ENCODE data around the gene DNAJC3. TPM values are rescaled to one million over a fixed set of nuclear protein-coding genes. Genes with fewer than 3 reads are reported as not detected.
"Not testable (repeated sequence)": the region's sequence is repeated elsewhere in the genome, so short reads cannot be mapped to it uniquely, and the experiment has no call there.

DNAJC3 gene
- total RNA-seq, 1 donor from 2014 or later: 29.0 TPM

DNA sequence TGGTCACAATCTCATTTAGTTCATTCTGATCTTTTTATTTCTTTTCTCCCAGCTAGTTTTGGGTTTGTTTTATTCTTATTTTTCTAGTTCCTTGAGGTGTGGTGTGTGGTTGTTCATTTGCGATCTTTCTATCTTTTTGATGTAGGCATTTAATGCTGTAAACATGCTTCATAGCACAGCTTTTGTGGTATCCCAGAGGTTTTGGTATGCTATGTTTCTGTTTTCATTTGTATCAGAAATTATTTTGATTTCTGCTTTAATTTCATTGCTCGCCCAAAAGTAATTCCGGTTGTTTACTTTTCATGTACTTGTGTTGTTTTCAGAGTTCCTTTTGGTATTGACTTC is 12.6 kb downstream of the DNAJC3 start:
- Mint-ChIP-seq H3K9me3 (peaks cover 19% of the 10 kb centered on the region), H3K27me3 (no peaks in the 10 kb centered on the region), H3K4me1 (ENCODE audit: unreplicated experiment) (no peaks in the 10 kb centered on the region), H3K36me3 (peaks cover 13% of the 10 kb centered on the region), H3K4me3 (no peak overlapping the region), H3K27ac (no peak overlapping the region)
- DNase-seq (ENCODE audit: extremely low spot score, unreplicated experiment): no peak
- TF ChIP-seq, protein P1, sequence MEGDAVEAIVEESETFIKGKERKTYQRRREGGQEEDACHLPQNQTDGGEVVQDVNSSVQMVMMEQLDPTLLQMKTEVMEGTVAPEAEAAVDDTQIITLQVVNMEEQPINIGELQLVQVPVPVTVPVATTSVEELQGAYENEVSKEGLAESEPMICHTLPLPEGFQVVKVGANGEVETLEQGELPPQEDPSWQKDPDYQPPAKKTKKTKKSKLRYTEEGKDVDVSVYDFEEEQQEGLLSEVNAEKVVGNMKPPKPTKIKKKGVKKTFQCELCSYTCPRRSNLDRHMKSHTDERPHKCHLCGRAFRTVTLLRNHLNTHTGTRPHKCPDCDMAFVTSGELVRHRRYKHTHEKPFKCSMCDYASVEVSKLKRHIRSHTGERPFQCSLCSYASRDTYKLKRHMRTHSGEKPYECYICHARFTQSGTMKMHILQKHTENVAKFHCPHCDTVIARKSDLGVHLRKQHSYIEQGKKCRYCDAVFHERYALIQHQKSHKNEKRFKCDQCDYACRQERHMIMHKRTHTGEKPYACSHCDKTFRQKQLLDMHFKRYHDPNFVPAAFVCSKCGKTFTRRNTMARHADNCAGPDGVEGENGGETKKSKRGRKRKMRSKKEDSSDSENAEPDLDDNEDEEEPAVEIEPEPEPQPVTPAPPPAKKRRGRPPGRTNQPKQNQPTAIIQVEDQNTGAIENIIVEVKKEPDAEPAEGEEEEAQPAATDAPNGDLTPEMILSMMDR (conservative IDR thresholded peaks at IDR 0.05): no peak

DNA sequence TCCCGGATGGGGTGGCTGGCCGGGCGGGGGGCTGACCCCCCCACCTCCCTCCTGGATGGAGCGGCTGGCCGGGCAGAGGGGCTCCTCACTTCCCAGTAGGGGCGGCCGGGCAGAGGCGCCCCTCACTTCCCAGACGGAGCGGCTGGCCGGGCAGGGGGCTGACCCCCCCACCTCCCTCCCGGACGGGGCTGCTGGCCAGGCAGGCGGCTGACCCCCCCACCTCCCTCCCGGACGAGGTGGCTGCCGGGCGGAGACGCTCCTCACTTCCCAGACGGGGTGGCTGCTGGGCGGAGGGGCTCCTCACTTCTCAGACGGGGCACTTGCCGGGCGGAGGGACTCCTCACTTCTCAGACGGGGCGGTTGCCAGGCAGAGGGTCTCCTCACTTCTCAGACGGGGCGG is 14.0 kb downstream of the DNAJC3 start:
- H3K27me3 Mint-ChIP-seq; DNase-seq (ENCODE audit: extremely low spot score, unreplicated experiment); H3K4me1 Mint-ChIP-seq (ENCODE audit: unreplicated experiment); H3K27ac Mint-ChIP-seq; H3K4me3 Mint-ChIP-seq; H3K36me3 Mint-ChIP-seq: not testable (repeated sequence)
- peaks cover 19% of the 10 kb centered on the region for H3K9me3 Mint-ChIP-seq

DNA sequence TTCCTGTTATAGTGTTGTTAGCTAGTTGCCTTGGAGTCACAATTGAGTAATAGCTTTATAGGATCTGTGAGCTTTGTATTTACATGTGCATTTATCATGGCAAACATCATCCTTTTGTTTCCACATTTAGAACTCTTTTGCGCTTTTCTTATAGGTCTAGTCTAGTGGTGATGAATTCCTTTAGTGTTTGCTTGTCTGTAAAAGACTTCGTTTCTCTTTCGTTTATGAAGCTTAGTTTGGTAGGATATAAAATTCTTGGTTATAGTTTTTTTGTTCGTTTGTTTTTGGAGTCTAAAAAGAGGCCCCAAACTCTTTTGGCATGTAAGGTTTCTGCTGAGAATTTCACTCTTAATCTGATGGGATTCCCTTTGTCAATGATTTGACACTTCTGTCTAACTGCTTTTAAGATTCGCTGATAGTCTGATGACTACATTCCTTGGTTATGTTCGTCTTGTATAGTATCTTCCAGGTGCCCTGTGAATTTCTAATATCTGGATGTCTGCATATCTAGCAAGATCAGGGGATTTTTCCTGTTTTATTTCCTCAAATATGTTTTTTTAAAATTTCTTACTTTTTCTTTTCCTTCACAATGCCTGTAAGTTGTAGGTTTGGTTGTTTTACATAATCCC is 20.2 kb downstream of the DNAJC3 start:
- peaks cover 12% of the 10 kb centered on the region for H3K4me1 Mint-ChIP-seq (ENCODE audit: unreplicated experiment)
- H3K27ac Mint-ChIP-seq: no peak overlapping the region
- H3K36me3 Mint-ChIP-seq: peaks cover 6% of the 10 kb centered on the region
- DNase-seq (ENCODE audit: extremely low spot score, unreplicated experiment): no peak
- H3K4me3 Mint-ChIP-seq: no peak overlapping the region
- H3K9me3 Mint-ChIP-seq: no peaks in the 10 kb centered on the region
- TF ChIP-seq, protein P1 (conservative IDR thresholded peaks at IDR 0.05): no peak
- no peaks in the 10 kb centered on the region for H3K27me3 Mint-ChIP-seq

DNA sequence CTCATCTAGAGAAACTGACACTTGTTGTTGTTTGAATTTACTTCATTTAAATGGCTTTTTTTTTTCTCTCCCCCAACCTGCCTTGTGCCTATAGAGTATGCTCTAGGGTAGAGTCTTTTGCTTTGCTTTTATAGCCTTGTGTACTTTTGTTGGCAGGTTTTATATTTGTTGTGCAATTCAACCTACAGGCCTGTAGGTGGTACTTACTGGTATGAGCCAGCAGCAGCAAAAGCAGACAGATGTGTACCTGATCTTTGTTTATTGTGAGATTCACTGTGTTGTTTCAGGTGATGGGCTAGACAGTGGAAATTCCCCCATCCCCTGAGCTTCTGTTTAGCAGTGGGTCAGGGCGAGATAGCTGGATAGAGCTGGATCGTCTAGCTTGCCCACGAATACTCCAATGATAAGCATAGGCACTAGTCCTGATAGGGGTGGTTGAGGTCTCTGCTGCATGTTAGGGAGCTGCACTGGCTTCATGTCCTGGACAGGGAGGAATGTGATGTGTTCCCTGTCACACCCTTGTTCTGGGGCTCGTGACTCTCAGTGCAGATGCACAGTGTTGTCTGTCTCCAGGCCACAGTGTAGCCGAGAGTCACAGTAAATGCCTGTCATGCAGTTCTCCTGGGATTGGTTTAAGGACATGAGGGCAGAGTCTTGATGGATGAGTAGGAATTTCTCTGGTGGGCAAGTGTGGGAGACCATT is 21.3 kb downstream of the DNAJC3 start:
- TF ChIP-seq, protein P1 (conservative IDR thresholded peaks at IDR 0.05): peak; percentile 53
- Mint-ChIP-seq H3K4me1 (ENCODE audit: unreplicated experiment) (peaks cover 12% of the 10 kb centered on the region), H3K27me3 (no peaks in the 10 kb centered on the region), H3K4me3 (no peak overlapping the region), H3K36me3 (peaks cover 6% of the 10 kb centered on the region), H3K9me3 (no peaks in the 10 kb centered on the region), H3K27ac (no peak overlapping the region)
- no peak for DNase-seq (ENCODE audit: extremely low spot score, unreplicated experiment)

DNA sequence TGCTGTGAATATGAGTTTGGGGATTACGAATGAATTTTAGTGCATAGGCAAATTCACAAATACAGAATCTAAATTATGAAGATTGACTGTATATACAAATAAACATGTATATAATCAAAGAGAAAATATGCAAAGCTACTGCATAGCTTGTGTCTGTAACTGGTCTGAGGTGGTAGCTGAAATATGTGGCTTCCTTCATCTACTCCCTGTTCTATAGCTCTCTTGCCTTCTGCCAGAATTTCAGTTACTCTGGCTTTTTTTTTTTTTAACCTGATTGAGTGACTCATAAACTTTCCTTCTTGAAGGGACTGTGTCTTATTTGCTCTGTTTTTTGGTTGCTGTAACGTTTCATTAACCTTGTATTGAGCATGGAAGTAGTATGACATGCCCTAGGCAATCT is 26.6 kb downstream of the DNAJC3 start:
- DNase-seq (ENCODE audit: extremely low spot score, unreplicated experiment): no peak
- Mint-ChIP-seq H3K27me3 (no peaks in the 10 kb centered on the region), H3K4me3 (no peak overlapping the region), H3K4me1 (ENCODE audit: unreplicated experiment) (peaks cover 8% of the 10 kb centered on the region), H3K9me3 (no peaks in the 10 kb centered on the region), H3K36me3 (no peaks in the 10 kb centered on the region), H3K27ac (no peak overlapping the region)
- TF ChIP-seq, protein P1 (conservative IDR thresholded peaks at IDR 0.05): no peak

DNA sequence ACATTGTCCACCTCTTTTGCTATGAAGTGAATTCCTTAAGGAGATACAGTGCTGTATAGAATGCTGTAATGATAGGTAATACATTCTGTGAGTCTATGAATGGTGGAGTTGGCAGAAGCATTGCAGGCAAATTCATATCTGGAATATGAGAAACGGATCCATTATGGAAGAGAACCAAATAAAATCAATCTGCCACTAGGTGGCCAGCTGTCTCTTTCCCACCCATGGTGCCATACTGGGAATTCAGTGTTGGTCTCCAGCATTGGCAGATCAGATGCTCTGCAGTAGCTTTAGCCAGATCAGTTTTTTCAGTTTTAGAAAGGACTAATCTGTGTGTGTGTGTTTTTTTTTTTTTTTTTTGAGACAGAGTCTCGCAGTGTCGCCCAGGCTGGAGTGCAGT is 27.6 kb downstream of the DNAJC3 start:
- Mint-ChIP-seq H3K4me3 (no peak overlapping the region), H3K4me1 (ENCODE audit: unreplicated experiment) (peaks cover 6% of the 10 kb centered on the region)
- no peak for DNase-seq (ENCODE audit: extremely low spot score, unreplicated experiment)

More for the DNA sequence above, 27.6 kb downstream of the DNAJC3 start:
- Mint-ChIP-seq H3K27me3 (no peaks in the 10 kb centered on the region), H3K36me3 (no peaks in the 10 kb centered on the region), H3K9me3 (no peaks in the 10 kb centered on the region), H3K27ac (no peak overlapping the region)
- TF ChIP-seq, protein P1 (conservative IDR thresholded peaks at IDR 0.05): peak; percentile 61
